Superior temporal gyrus (tissue), 1 donor: ENCODE measurements around the gene FPR1.
A peak's percentile ranks its signal among the peaks of the same experiment; 100 is the strongest.

Experiments
- DNase-seq: peaks from one replicate; pipeline ENCODE4 v3.0.0-alpha.2; 2016; ENCODE audit errors: extremely low spot score

Gene FPR1

DNA sequence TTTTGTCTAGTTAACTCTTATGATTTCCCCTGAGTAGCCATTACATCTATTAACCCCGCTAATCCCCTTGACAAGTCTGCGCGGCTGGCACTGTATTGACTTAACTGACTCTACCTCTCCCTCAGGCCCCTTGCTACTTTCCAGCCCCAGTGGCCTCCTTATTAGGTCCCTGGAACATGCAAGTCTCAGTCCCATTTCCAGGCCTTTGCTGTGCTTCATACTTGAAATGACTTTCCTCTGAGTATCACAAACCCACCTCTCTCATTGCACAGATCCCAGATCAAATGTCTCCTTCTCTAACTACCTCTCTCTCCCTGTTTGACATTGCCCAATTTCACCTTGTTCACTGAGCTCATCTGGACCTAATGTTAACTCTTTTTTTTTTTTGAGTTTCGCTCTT, 45.4 kb downstream of the FPR1 start:
- DNase-seq = no peak

DNA sequence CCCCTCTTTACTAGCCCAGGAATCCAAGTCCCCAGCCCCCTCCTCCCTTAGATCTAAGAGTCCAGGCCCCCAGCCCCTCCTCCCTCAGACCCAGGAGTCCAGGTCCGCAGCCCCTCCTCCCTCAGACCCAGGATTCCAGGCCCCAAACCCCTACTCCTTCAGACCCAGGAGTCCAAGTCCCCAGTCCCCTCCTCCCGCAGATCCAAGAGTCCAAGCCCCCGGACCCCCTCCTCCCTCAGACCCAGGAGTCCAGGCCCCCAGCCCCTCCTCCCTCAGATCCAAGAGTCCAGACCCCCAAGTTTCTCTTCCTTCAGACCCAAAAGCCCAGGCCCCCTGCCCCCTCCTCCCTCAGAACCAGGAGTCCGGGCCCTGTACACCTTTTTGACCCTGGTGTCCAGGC, 47.1 kb downstream of the FPR1 start:
- no peak for DNase-seq

DNA sequence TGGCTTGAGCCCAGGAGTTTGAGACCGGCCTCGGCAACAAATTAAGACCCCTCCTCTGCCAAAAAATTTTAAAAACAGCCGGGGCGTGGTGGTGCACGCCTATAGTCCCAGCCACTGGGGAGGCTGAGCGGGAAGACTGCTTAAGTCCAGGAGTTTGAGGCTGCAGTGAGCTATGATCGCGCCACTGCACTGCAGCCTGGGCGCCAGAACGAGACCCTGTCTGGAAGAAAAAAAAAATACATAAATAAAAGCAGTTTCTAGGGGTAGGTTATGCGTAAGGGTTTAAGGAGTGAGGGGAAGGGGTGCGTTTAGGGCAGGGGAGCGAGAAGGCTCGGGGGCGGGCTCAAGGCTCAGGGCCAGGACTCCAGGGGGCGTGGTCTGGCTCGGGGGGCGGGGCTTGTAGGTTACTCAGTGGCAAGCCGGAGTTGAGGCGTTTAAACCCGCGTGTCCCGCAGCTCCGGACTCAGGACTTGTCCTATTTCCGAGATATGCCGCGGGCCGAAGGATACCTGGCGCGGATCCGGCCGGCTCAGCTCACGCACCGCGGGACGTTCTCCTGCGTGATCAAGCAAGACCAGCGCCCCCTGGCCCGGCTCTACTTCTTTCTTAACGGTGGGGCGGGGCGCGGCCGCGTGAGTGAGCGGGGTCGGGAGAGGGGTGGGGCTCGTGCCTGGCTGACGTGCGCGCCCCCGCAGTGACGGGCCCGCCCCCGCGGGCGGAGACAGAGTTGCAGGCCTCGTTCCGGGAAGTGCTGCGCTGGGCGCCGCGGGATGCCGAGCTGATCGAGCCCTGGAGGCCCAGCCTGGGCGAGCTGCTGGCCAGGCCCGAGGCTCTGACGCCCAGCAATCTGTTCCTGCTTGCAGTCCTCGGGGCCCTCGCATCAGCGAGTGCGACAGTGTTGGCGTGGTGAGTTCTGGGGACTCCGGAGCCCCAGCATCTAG, 47.8 kb downstream of the FPR1 start:
- DNase-seq = peak; percentile 85

DNA sequence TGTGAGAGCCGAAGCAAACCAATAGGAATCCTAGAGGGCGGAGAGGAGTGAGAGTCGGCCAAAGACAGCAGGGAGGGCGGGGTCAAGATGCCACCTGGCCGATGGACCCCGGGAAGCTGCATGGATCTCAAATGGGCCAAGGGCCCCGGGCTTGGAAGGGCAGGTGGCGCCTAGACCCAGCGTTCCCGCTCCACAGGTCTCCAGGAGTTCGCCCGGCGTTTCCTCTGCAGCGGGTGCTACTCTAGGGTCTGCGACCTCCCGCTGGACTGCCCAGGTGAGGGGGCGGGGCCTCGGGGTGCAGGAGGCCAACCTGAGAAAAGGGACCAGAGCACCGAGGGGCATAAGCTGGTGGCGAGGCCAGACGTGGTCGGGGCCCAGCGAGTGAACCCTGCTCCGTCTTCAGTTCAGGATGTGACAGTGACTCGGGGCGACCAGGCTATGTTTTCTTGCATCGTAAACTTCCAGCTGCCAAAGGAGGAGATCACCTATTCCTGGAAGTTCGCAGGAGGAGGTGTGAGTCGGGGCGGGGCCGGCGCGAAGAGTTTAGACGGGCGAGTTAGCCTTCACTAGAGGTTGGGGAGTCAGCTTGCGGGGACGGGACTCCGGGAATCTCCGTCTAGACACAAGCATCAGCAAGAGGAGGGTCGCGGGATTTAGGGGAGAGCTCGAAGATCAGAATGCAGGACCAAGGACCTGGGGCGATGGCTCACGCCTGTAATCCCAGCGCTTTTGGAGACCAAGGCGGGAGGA, 48.7 kb downstream of the FPR1 start:
- no peak for DNase-seq

DNA sequence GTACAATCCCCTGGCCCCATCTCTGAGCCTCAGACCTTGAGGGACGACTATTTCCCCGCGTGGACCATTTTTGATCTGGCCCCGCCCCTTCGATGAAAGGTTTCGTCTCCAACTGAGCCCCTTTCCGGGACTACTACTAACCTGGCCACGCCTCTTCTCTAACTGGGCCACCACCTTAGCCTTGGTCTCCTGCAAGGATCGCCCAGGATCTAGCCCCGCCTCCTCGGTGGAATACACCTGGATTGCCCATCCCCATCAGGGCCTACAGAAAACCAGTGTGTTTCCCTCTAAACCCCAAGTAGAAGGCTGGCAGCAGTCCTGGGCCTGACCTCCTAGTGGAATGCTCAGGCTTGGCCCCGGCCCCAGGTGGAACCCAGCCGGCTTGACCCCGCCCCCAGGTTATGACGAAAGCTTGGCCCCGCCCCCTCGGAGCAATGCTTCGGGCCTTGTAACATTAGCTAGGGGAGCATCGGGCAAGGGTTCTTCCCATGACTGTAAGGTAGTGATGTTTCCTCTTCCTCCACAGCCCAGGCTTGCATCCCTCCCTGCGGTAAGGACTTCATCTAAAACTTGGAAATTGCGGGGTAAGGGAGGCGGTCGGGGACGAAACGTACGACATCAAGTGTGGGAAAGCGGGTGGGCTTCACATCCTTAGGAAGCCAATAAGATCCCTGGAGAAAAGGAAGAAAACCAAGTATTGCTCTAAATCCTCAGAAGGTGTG, 49.4 kb downstream of the FPR1 start:
- peak; percentile 22 for DNase-seq

DNA sequence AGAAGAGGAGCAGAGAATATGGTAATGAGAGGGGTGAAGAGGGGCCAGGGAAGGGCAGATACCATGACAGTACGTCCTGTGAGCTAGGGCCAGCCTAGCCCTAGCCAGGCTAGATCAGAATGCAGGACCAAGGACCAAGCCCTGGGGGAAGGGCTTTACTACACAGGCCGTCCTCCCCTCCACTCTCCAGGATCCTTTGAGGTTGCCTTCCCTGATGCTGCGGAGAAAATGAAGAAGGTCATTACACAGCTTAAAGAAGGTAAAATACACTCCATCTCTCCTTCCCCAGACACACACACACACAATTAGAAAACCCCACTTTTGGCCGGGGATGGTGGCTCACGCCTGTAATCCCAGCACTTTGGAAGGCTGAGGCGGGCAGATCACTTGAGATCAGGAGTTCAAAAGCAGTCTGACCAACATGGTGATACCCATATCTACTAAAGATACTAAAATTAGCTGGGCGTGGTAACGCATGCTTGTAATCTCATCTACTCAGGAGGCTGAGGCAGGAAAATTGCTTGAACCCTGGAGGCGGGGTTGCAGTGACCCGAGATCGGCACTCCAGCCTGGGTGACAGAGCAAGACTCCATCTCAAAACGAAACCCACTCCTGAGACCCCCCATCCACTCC, 50.1 kb downstream of the FPR1 start:
- no peak for DNase-seq

DNA sequence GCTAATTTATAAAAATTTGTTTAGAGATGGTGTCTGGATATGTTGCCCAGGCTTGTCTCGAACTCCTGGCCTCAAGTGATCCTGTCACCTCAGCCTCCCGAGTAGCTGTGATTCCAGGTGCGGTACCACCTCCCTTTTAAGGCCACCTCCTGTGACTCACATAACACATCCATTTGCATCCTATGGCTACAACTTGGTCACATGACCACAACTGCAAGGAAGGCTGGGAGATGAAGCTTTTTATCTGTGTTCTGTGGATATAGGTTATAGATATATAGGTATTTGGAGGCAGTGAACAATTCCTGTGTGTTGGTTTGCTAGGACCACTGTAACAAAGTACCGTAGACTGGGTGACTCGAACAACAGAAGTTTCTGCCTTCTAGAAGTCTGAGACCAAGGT, 52.5 kb downstream of the FPR1 start:
- DNase-seq = no peak

DNA sequence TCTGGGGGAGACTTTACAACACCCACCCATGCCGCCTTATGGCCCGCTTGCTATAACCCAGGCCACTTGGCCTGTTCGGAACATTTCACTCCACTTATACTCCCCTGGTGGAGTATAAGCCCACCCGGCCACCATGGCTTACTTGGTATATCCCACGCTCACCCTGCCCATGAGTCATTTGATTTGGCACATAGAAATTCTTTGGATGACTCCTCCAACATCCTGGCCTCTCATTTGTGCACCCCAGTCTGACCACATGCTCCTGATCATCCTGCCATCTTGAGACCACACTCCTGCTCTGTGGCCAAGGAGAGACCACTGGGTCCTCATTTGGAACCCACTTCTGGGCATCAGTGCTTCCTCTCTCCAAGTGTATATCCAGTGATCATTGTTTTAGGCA, 53.4 kb downstream of the FPR1 start:
- no peak for DNase-seq

DNA sequence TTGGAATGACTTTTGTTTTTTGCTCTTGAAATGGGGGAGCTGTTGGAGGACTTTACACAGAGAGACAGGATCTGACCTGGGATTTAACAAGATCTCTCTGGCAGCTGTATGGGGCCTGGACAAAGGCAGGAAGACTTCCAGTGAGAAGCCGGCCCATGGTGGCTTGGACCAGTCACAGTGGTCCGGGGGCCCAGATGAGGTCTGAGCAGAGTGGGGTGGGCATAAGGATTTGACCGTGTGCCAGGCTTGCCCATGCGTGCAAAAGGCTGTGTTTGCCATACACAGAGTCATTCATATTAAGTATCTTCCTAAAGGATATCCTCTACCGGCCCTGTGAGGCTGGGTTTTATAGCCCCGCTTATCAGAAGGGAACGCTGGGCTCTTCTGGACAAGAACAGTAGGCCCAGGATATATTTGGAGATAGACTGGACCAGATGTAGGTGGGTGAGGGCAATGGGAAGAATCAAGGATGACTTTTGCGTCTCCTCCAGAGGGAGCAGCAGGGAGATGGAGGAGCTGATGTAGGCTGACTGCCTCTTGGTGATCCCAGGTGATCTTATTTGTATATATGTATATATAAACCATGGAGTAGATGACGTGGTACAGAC, 54.4 kb downstream of the FPR1 start:
- DNase-seq = no peak

DNA sequence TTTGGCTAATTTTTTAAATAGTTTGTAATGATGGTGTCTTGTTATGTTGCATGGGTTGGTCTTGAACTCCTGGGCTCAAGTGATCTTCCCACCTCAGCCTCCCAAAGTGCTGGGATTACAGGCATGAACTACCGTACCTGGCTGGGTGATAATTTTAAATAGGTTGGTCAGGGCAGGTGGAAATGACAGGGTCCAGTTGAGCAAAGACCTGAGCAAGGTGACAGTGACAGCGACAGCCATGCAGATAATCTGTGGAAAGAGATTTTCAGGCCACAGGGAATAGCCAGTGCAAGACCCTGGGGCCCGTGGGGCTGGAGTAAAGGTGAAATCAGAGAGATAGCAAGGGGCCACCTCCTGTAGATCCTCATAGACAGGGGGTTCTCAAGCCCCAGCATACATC, 55.1 kb downstream of the FPR1 start:
- DNase-seq = no peak
